AG09309 (cell line): Measurements from ENCODE around the gene SWAP70.

Experiments
- DNase-seq: peaks from one replicate; pipeline ENCODE4 v3.0.0-alpha.2; 2010; ENCODE audit warnings: low read depth
- H3K4me3 ChIP-seq: 2 replicates; pipeline ENCODE4 v1.5.1; 2011; ENCODE audit warnings: mild to moderate bottlenecking, low read depth, low read length, moderate library complexity; ENCODE audit not compliant: control insufficient read depth
- CTCF ChIP-seq: IDR thresholded peaks from 2 replicates; pipeline ENCODE4 v1.5.1; 2011; ENCODE audit warnings: mild to moderate bottlenecking, low read depth, low read length, inconsistent platforms; ENCODE audit not compliant: insufficient read depth, control insufficient read depth; ENCODE audit errors: missing control alignments

The SWAP70 gene

DNA sequence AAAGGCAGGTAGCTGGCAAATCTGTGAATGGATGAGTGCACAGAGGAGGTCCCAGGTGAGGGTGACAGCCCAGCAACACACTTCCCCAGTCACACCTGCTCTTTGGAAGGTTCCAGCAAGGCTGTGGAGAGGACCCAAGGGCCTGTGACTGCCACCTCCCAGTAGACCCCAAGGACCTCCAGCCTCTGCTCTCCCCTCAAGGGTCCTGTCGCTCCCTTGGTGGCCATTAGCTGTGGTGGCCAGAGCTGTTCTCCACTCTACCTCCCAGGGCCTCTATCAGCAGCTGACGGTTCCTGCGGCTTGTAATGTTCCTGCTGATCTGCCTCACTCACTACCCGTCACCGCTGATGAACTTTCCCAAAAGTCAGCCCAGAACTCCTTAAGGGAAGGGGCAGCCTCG lies 93.0 kb downstream of the SWAP70 start:
- TF ChIP-seq CTCF, result no peak
- no peak overlapping the region for H3K4me3 ChIP-seq
- DNase-seq, result no peak

GRCh38 chr11:9757809-9758636 lies 94.1 kb downstream of the SWAP70 start:
- TF ChIP-seq CTCF, result peak; percentile 27
- no peak for DNase-seq
- H3K4me3 ChIP-seq, result peak overlapping the region; percentile 29

DNA sequence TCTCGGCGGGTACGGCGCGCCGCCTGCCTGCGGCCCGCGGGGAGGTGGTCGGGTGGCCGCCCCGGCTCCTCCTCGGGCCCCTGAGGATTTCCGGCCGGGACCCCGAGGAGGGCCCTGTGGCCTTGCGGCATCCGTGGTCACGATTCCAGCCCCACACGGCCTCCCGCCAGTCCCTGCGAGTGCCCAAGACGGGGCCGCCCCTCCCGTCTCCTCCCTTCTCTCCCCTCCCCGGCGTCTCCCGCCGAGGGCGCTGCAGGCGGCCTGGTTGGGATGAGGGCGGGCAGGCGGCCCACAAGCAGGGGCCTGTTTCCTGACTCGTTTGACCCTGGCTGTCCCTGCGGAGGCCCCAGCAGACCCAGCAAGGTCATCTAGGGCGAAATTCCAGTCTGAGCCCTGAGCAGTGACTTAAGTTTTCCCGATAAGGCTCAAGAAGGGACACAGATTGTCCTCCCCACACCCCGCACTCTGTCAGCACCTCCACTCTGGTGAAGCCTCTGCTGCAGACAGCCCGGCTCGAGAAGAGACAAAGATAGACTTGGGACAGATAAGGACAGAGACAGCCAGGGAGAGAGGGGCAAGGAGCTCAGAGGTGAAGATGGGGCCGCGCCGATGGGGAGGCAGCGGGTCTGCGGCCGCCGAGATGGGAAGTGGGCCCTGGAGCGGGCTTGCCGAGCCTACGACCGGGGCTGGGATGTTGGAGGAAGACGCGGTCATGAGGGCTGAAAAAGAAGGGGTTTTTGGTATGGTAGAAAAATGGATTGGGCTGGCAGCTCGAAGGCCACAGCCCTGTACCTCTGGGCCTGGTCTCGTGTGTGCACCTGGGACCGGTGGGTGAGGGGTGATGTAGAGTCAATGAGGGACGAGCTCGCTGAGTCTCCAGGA lies 95.0 kb downstream of the SWAP70 start:
- peak overlapping the region; percentile 29 for H3K4me3 ChIP-seq
- DNase-seq, result no peak
- peak; percentile 47 for TF ChIP-seq CTCF

DNA sequence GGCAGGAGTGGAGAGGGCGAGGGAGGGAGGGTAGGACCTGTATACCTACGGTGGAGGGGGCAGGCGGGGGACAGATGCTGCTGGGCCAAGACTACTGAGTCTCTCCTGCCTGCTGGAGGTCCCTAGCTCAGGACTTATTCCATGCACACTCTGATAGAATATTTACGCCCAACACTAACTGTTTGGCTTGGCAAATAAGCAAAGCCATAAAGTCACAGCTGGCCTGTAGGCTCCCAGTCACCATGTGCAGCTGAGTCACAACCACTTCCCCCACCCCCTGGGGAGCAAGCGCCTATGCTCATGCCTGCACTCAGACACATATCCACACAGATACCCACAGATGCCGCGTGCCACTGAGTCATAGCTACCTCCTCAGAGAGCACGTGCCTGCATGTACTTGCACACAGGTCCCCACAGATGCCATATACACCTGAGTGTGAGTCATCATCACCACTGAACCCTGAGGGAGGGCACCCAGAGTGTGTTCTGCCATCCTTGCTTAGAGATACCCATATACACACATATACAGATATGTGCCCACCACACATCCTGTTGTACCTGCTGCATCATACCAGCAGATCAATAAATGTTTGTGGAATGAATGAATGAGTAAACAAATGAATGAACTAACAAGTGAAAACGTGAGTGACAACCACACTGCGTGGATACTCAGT lies 95.8 kb downstream of the SWAP70 start:
- DNase-seq, result peak; percentile 99
- H3K4me3 ChIP-seq, result no peak overlapping the region
- no peak for TF ChIP-seq CTCF

GRCh38 chr11:9760193-9760575 lies 96.3 kb downstream of the SWAP70 start:
- no peak overlapping the region for H3K4me3 ChIP-seq
- TF ChIP-seq CTCF, result no peak
- peak; percentile 86 for DNase-seq

DNA sequence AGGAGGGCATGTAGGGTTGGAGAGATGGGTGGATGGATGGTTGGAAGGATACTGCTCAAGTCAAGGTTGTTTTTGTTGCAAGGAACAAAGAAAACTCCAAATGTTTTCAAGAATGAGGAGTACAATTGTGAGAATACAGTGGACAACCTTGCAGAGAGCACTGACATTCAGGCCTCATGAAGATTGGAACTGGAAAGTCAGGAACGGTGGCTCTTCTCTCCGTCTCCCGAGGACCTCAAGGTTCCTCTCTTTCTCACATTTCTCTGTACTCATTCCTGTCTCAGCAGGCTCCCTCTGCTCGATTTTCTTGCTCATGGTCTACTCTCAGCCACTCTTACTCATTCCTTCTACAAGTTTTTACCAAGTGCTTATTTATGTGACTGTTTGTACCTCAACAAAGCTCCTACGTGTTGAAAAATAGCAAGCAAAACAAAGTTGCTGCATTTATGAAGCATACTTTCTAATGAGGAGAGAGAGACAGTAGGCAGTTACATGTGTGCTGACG lies 97.6 kb downstream of the SWAP70 start:
- H3K4me3 ChIP-seq, result no peak overlapping the region
- no peak for TF ChIP-seq CTCF
- DNase-seq, result no peak
